Trophoblast cell (in vitro differentiated cells and primary cell): ENCODE data around the gene WDR75.

ENCODE experiments used
- DNase-seq, 2 donors: peaks; one replicate each; pipeline ENCODE4 v3.0.0-alpha.2; 2016
- H2AFZ ChIP-seq: 2 replicates; pipeline ENCODE4 v1.6.1; 2013; ENCODE audit warnings: low read length, moderate library complexity, mild to moderate bottlenecking; ENCODE audit not compliant: insufficient read depth, poor library complexity
- H2AK5ac ChIP-seq: 2 replicates; pipeline ENCODE4 v1.6.1; 2013; ENCODE audit warnings: mild to moderate bottlenecking, low read length
- H2BK120ac ChIP-seq: 2 replicates; pipeline ENCODE4 v1.6.1; 2013; ENCODE audit warnings: low read length, mild to moderate bottlenecking, moderate library complexity; ENCODE audit not compliant: insufficient read depth, poor library complexity
- H2BK12ac ChIP-seq: 2 replicates; pipeline ENCODE4 v1.6.1; 2013; ENCODE audit warnings: mild to moderate bottlenecking, low read length, moderate library complexity
- H2BK5ac ChIP-seq: 2 replicates; pipeline ENCODE4 v1.6.1; 2013; ENCODE audit warnings: low read length, low read depth, moderate library complexity, mild to moderate bottlenecking; ENCODE audit not compliant: poor library complexity
- H3K14ac ChIP-seq: 2 replicates; pipeline ENCODE4 v1.6.1; 2013; ENCODE audit warnings: mild to moderate bottlenecking, low read length
- H3K18ac ChIP-seq: 2 replicates; pipeline ENCODE4 v1.6.1; 2013; ENCODE audit warnings: mild to moderate bottlenecking, low read length
- H3K23ac ChIP-seq: 2 replicates; pipeline ENCODE4 v1.6.1; 2013; ENCODE audit warnings: low read length
- H3K27ac ChIP-seq: 2 replicates; pipeline ENCODE4 v1.5.1; 2013; ENCODE audit warnings: low read depth, mild to moderate bottlenecking, inconsistent platforms, low read length, moderate library complexity
- H3K27me3 ChIP-seq: 2 replicates; pipeline ENCODE4 v1.6.1; 2013; ENCODE audit warnings: inconsistent platforms, mild to moderate bottlenecking, low read length, moderate library complexity; ENCODE audit not compliant: insufficient read depth
- H3K36me3 ChIP-seq, 2 experiments: 1 replicate in 1 of 2; 2 replicates in 1 of 2; pipeline ENCODE4 v1.6.1; 2013; ENCODE audit warnings: low read length in 2 of 2, mild to moderate bottlenecking in 2 of 2, moderate library complexity in 1 of 2; ENCODE audit not compliant: insufficient read depth in 2 of 2, control insufficient read depth in 1 of 2
- H3K4ac ChIP-seq: 2 replicates; pipeline ENCODE4 v1.6.1; 2013; ENCODE audit warnings: low read depth, mild to moderate bottlenecking, low read length, moderate library complexity
- H3K4me1 ChIP-seq, 2 experiments: 1 replicate in 1 of 2; 2 replicates in 1 of 2; pipeline ENCODE4 v1.6.1; 2013; ENCODE audit warnings: low read length in 2 of 2, mild to moderate bottlenecking in 2 of 2, moderate library complexity in 1 of 2; ENCODE audit not compliant: insufficient read depth in 2 of 2, control insufficient read depth in 1 of 2
- H3K4me2 ChIP-seq: 2 replicates; pipeline ENCODE4 v1.6.1; 2013; ENCODE audit warnings: inconsistent platforms, mild to moderate bottlenecking, low read length, moderate library complexity
- H3K4me3 ChIP-seq: 2 replicates; pipeline ENCODE4 v1.5.1; 2013; ENCODE audit warnings: mild to moderate bottlenecking, low read depth, low read length, inconsistent platforms
- H3K79me1 ChIP-seq: one replicate; pipeline ENCODE4 v1.6.1; 2013; ENCODE audit warnings: low read length
- H3K79me2 ChIP-seq: 2 replicates; pipeline ENCODE4 v1.6.1; 2013; ENCODE audit warnings: low read length, mild to moderate bottlenecking; ENCODE audit not compliant: control insufficient read depth, insufficient read depth, poor library complexity
- H3K9ac ChIP-seq: 2 replicates; pipeline ENCODE4 v1.6.1; 2013; ENCODE audit warnings: mild to moderate bottlenecking, low read length
- H3K9me3 ChIP-seq: 2 replicates; pipeline ENCODE4 v1.6.1; 2013; ENCODE audit warnings: low read depth, mild to moderate bottlenecking, control low read depth, inconsistent platforms, low read length; ENCODE audit not compliant: insufficient read depth
- H4K12ac ChIP-seq: 2 replicates; pipeline ENCODE4 v1.6.1; 2013; ENCODE audit warnings: low read depth, mild to moderate bottlenecking, low read length, moderate library complexity
- H4K8ac ChIP-seq: 2 replicates; pipeline ENCODE4 v1.6.1; 2013; ENCODE audit warnings: low read depth, mild to moderate bottlenecking, low read length, moderate library complexity
- H4K91ac ChIP-seq: one replicate; pipeline ENCODE4 v1.6.1; 2013; ENCODE audit warnings: low read depth, mild to moderate bottlenecking, low read length, moderate library complexity
- WGBS: extraction: QIAGEN DNeasy Blood & Tissue Kit; methylation state at CpG from one replicate; pipeline ENCODE4 v1.1.7; 2013; ENCODE audit warnings: missing lambda C conversion rate; ENCODE audit not compliant: insufficient read length, insufficient coverage; ENCODE audit errors: extremely low coverage; 5-methylcytosine and 5-hydroxymethylcytosine counted together

The WDR75 gene

GRCh38 chr2:189498205-189498604 lies 56.9 kb downstream of the WDR75 start:
- Histone ChIP-seq H4K91ac (no peak overlapping the region), H3K4me2 (no peak overlapping the region), H3K4me1 (no peaks in the 10 kb centered on the region), H3K4ac (no peak overlapping the region), H2BK12ac (no peak overlapping the region), H3K14ac (no peak overlapping the region), H3K27me3 (no peaks in the 10 kb centered on the region), H3K27ac (no peak overlapping the region), H3K79me1 (no peaks in the 10 kb centered on the region), H3K18ac (no peak overlapping the region), H2AK5ac (no peak overlapping the region), H3K9me3 (no peaks in the 10 kb centered on the region), H2AFZ (no peak overlapping the region), H2BK5ac (no peak overlapping the region), H3K79me2 (no peaks in the 10 kb centered on the region), H4K12ac (no peak overlapping the region), H3K9ac (no peak overlapping the region), H3K36me3 (no peaks in the 10 kb centered on the region), H3K23ac (no peak overlapping the region), H2BK120ac (no peak overlapping the region), H3K4me3 (no peak overlapping the region), H4K8ac (no peak overlapping the region)
- no CpG with 5 or more reads among the region's 5 CpGs for WGBS
- DNase-seq = no peak

DNA sequence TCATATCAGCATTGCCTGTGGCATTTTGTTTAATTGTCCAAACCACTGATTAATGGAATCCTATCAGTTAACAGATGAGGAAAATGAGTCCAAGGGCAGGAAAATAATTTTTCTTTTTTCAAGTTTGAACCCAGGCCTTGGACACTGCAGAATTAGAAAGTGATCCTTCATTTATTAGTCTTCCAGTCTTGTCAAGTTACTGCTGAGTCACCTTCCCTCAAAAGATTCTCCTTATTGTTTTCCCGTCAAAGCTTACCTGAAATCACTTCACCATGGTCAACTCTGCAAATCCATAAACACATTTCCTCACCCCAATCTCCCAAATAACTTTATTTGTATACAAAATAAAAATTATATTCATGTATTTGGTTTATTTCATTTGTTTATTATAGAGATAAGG lies 57.9 kb downstream of the WDR75 start:
- Histone ChIP-seq H3K4me3 (no peak overlapping the region), H3K4ac (no peak overlapping the region), H4K12ac (no peak overlapping the region), H3K79me2 (no peaks in the 10 kb centered on the region), H4K91ac (no peak overlapping the region), H2AK5ac (no peak overlapping the region), H2BK12ac (no peak overlapping the region), H2AFZ (no peak overlapping the region), H3K18ac (no peak overlapping the region), H3K4me2 (no peak overlapping the region), H3K14ac (no peak overlapping the region), H3K4me1 (no peaks in the 10 kb centered on the region), H3K23ac (no peak overlapping the region), H3K36me3 (no peaks in the 10 kb centered on the region), H2BK5ac (no peak overlapping the region), H3K79me1 (no peaks in the 10 kb centered on the region), H3K27ac (no peak overlapping the region), H3K9me3 (no peaks in the 10 kb centered on the region), H4K8ac (no peak overlapping the region), H3K27me3 (no peaks in the 10 kb centered on the region), H2BK120ac (no peak overlapping the region), H3K9ac (no peak overlapping the region)
- no peak for DNase-seq
- no CpG with 5 or more reads among the region's 1 CpG for WGBS

DNA sequence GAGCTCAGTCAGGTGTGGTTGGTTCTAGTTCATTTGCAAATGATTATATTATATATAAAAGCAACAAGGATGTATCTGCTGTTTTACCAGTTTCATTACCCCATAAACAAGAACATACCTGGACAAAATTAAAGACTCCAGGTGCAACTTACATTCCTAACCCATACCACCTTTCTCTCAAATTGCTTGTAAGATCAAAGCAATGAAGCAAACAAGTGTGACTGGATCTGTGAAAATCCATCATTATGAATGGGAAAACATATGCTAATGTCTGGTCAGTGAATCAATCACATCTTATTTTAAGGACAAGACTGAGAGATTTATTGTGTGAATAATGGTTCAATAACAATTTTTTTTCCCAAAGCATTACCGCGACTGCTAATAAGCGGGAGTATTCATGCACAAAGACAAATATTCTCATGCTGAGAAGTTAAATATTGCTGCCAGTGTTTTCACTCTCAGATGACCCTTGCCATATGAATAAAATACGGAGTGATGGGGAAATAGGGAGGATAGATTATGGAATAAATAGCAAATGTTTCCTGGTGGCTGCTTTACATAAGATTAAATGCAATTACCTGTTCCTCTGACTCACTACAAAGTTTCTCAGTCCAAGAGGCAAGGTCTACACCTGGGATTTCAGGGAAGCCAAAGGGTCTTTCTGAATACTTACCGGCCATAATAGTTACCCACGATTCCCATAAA lies 59.3 kb downstream of the WDR75 start:
- peaks cover 3% of the 10 kb centered on the region for H3K79me1 ChIP-seq
- H3K27me3 ChIP-seq = no peaks in the 10 kb centered on the region
- H4K8ac ChIP-seq = no peak overlapping the region
- H2AK5ac ChIP-seq = no peak overlapping the region
- no peaks in the 10 kb centered on the region for H3K36me3 ChIP-seq
- no peaks in the 10 kb centered on the region for H3K9me3 ChIP-seq
- no peak overlapping the region for H3K4me2 ChIP-seq
- no peak overlapping the region for H2BK120ac ChIP-seq
- no peak overlapping the region for H3K27ac ChIP-seq
- H3K14ac ChIP-seq = no peak overlapping the region
- no peak overlapping the region for H3K4ac ChIP-seq
- H4K12ac ChIP-seq = no peak overlapping the region
- H3K9ac ChIP-seq = no peak overlapping the region
- no peaks in the 10 kb centered on the region for H3K79me2 ChIP-seq
- H2BK5ac ChIP-seq = no peak overlapping the region
- no peak overlapping the region for H2AFZ ChIP-seq
- no peak overlapping the region for H2BK12ac ChIP-seq
- no CpG with 5 or more reads among the region's 6 CpGs for WGBS
- H3K18ac ChIP-seq = no peak overlapping the region
- H4K91ac ChIP-seq = no peak overlapping the region
- DNase-seq = no peak
- no peak overlapping the region for H3K23ac ChIP-seq
- no peak overlapping the region for H3K4me3 ChIP-seq
- peaks cover 2 to 3% of the 10 kb centered on the region in 2 experiments for H3K4me1 ChIP-seq

- H4K12ac ChIP-seq = no peak overlapping the region
- no peak overlapping the region for H4K8ac ChIP-seq
- DNase-seq = no peak
- H3K27me3 ChIP-seq = no peaks in the 10 kb centered on the region
- no peak overlapping the region for H2BK120ac ChIP-seq
- no peak overlapping the region for H3K23ac ChIP-seq
- no peak overlapping the region for H3K18ac ChIP-seq
- no peak overlapping the region for H3K27ac ChIP-seq
- H3K9ac ChIP-seq = no peak overlapping the region
- H3K4me1 ChIP-seq = peaks cover 3 to 4% of the 10 kb centered on the region in 2 experiments
- H2BK12ac ChIP-seq = no peak overlapping the region
- no peak overlapping the region for H3K4me2 ChIP-seq
- no peak overlapping the region for H2AFZ ChIP-seq
- no peak overlapping the region for H4K91ac ChIP-seq
- H3K4ac ChIP-seq = no peak overlapping the region
- no peaks in the 10 kb centered on the region for H3K36me3 ChIP-seq
- H2BK5ac ChIP-seq = no peak overlapping the region
- H2AK5ac ChIP-seq = no peak overlapping the region
- no peak overlapping the region for H3K14ac ChIP-seq
- WGBS = no CpG with 5 or more reads among the region's 2 CpGs
- peaks cover 3% of the 10 kb centered on the region for H3K79me1 ChIP-seq
- H3K79me2 ChIP-seq = no peaks in the 10 kb centered on the region
- no peak overlapping the region for H3K4me3 ChIP-seq
- H3K9me3 ChIP-seq = no peaks in the 10 kb centered on the region
Measured at GRCh38 chr2:189501487-189501886, 60.2 kb downstream of the WDR75 start.
